Keratinocyte (primary cell): Measurements from ENCODE around the gene PLEKHA6. TPM values are rescaled to one million over a fixed set of nuclear protein-coding genes. Genes with fewer than 3 reads are reported as not detected.

Experiments
- DNase-seq: peaks from one replicate; pipeline ENCODE4 v3.0.0-alpha.2; 2011; ENCODE audit warnings: low read depth, missing footprints, low spot score
- FAIRE-seq: peaks from 2 replicates; lab custom pipeline; 2011; peaks lifted over from hg19 to GRCh38; lab: Jason Lieb, UNC
- H2AFZ ChIP-seq: 2 replicates; pipeline ENCODE4 v1.6.0; 2012; ENCODE audit warnings: low read length, control low read depth, inconsistent platforms; ENCODE audit not compliant: control insufficient read depth
- H3K27ac ChIP-seq: 2 replicates; pipeline ENCODE4 v1.5.1; 2011; ENCODE audit warnings: low read length; ENCODE audit not compliant: control insufficient read depth, insufficient read depth
- H3K27me3 ChIP-seq: 3 replicates; pipeline ENCODE4 v1.6.0; 2011; ENCODE audit warnings: low read length; ENCODE audit not compliant: control insufficient read depth, insufficient read depth; ENCODE audit errors: extremely low read depth
- H3K36me3 ChIP-seq, 2 experiments: 2 replicates in 1 of 2; 3 replicates in 1 of 2; pipeline ENCODE4 v1.5.1; 2011; ENCODE audit warnings: low read length in 2 of 2, mild to moderate bottlenecking in 1 of 2; ENCODE audit not compliant: control insufficient read depth in 2 of 2, insufficient read depth in 2 of 2; ENCODE audit errors: extremely low read depth in 1 of 2
- H3K4me1 ChIP-seq: 3 replicates; pipeline ENCODE4 v1.5.1; 2011; ENCODE audit warnings: low read length; ENCODE audit not compliant: control insufficient read depth, insufficient read depth; ENCODE audit errors: extremely low read depth
- H3K4me2 ChIP-seq: 3 replicates; pipeline ENCODE4 v1.6.0; 2011; ENCODE audit warnings: low read depth, low read length; ENCODE audit not compliant: control insufficient read depth, insufficient read depth; ENCODE audit errors: extremely low read depth
- H3K4me3 ChIP-seq, 3 experiments: fragments of 200-600 bp in 1 of 3; sonication (generic) in 1 of 3; 2 replicates in 2 of 3; 3 replicates in 1 of 3; pipeline ENCODE4 v1.5.1; 2011 to 2016; ENCODE audit warnings: low read length in 3 of 3, mild to moderate bottlenecking in 3 of 3, control low read depth in 2 of 3, inconsistent platforms in 1 of 3, low read depth in 1 of 3, mixed read lengths in 1 of 3, mixed run types in 1 of 3, moderate library complexity in 1 of 3; ENCODE audit not compliant: control insufficient read depth in 2 of 3, insufficient read depth in 2 of 3; ENCODE audit errors: extremely low read depth in 1 of 3
- H3K79me2 ChIP-seq: 2 replicates; pipeline ENCODE4 v1.6.0; 2012; ENCODE audit warnings: low read length; ENCODE audit not compliant: control insufficient read depth, insufficient read depth
- H3K9ac ChIP-seq: 3 replicates; pipeline ENCODE4 v1.6.0; 2011; ENCODE audit warnings: low read length; ENCODE audit not compliant: control insufficient read depth, insufficient read depth; ENCODE audit errors: extremely low read depth
- H3K9me1 ChIP-seq: 3 replicates; pipeline ENCODE4 v1.6.0; 2011; ENCODE audit warnings: low read length; ENCODE audit not compliant: control insufficient read depth, insufficient read depth; ENCODE audit errors: extremely low read depth
- H3K9me3 ChIP-seq: 2 replicates; pipeline ENCODE4 v1.5.1; 2012; ENCODE audit warnings: low read depth, low read length; ENCODE audit not compliant: control insufficient read depth
- H4K20me1 ChIP-seq: 3 replicates; pipeline ENCODE4 v1.6.0; 2011; ENCODE audit warnings: low read length; ENCODE audit not compliant: control insufficient read depth, insufficient read depth; ENCODE audit errors: extremely low read depth
- EZH2 ChIP-seq: IDR thresholded peaks from one replicate; pipeline ENCODE4 v1.6.1; 2012; ENCODE audit warnings: inconsistent platforms, mild to moderate bottlenecking, low read length, moderate library complexity
- dilution Hi-C: fragments of 300-500 bp; cut with MboI; formaldehyde crosslinking; loops from one replicate; pipeline ENCODE4 v1.7.0; 2020; ENCODE audit warnings: low sequenced_read_pairs; ENCODE audit not compliant: extremely low pct_ligation_motif_present
- polyA plus RNA-seq, 5 experiments: library from polyadenylated mRNA; depleted of rRNA in 3 of 5; stranded (reverse) in 3 of 5; stranded (forward) in 1 of 5; unstranded in 1 of 5; fragments of >200 nt; gene quantifications; 1 replicate in 1 of 5; 2 replicates in 3 of 5; 3 replicates in 1 of 5; pipeline versions ENCODE4 v1.2.1 to v1.2.3, GENCODE V29; 2011 to 2012; ENCODE audit warnings: missing spikeins in 2 of 5, low read depth in 1 of 5, low replicate concordance in 1 of 5
- TF ChIP-seq, protein P1 (sequence below), 3 experiments: IDR thresholded peaks in 1 of 3; conservative IDR thresholded peaks in 1 of 3; optimal IDR thresholded peaks in 1 of 3; 2 replicates in 2 of 3; 3 replicates in 1 of 3; pipeline versions ENCODE3 to v1.5.1; 2011; ENCODE audit warnings: low read length in 3 of 3, mild to moderate bottlenecking in 3 of 3, moderate library complexity in 2 of 3, control low read depth in 1 of 3, inconsistent platforms in 1 of 3; ENCODE audit not compliant: insufficient read depth in 2 of 3; ENCODE audit errors: extremely low read depth in 1 of 3

The PLEKHA6 gene
- polyA plus RNA-seq, 1 donor (not counting 4 experiments of a cell fraction or from before 2014, with no cell fraction given), result 1.5 TPM

GRCh38 chr1:204363335-204364114 is 3.8 kb upstream of the PLEKHA6 start:
- FAIRE-seq (peak; percentile 87), DNase-seq (no peak)
- Histone ChIP-seq H3K4me1 (peaks cover 12% of the 10 kb centered on the region), H3K9me1 (no peaks in the 10 kb centered on the region), H3K27ac (no peak overlapping the region), H3K4me3 (peak overlapping the region; percentile 21 to 75 (median 36)), H3K79me2 (no peaks in the 10 kb centered on the region), H2AFZ (peak overlapping the region; percentile 98), H3K9ac (peak overlapping the region; percentile 48), H3K4me2 (peak overlapping the region; percentile 94), H3K9me3 (no peaks in the 10 kb centered on the region), H4K20me1 (no peaks in the 10 kb centered on the region), H3K27me3 (peaks cover 6% of the 10 kb centered on the region), H3K36me3 (no peaks in the 10 kb centered on the region)
- dilution Hi-C loops, result no loop called here
- no peak for TF ChIP-seq EZH2
- TF ChIP-seq, protein P1, sequence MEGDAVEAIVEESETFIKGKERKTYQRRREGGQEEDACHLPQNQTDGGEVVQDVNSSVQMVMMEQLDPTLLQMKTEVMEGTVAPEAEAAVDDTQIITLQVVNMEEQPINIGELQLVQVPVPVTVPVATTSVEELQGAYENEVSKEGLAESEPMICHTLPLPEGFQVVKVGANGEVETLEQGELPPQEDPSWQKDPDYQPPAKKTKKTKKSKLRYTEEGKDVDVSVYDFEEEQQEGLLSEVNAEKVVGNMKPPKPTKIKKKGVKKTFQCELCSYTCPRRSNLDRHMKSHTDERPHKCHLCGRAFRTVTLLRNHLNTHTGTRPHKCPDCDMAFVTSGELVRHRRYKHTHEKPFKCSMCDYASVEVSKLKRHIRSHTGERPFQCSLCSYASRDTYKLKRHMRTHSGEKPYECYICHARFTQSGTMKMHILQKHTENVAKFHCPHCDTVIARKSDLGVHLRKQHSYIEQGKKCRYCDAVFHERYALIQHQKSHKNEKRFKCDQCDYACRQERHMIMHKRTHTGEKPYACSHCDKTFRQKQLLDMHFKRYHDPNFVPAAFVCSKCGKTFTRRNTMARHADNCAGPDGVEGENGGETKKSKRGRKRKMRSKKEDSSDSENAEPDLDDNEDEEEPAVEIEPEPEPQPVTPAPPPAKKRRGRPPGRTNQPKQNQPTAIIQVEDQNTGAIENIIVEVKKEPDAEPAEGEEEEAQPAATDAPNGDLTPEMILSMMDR (optimal IDR thresholded peaks at IDR 0.05 in 1 of 3, IDR thresholded peaks at IDR 0.05 in 1 of 3, conservative IDR thresholded peaks at IDR 0.05 in 1 of 3; ENCODE audit: extremely low read depth in 1 of 3, insufficient read depth in 2 of 3, low read length in 3 of 3), result peak; percentile 93 to 98 (median 96)

- H3K4me2 ChIP-seq, result peak overlapping the region; percentile 94
- peak overlapping the region; percentile 98 for H2AFZ ChIP-seq
- H3K4me3 ChIP-seq, result peak overlapping the region in 1 of 3 experiments; percentile 75
- dilution Hi-C loops, result no loop called here
- no peaks in the 10 kb centered on the region for H3K36me3 ChIP-seq
- H3K27ac ChIP-seq, result no peak overlapping the region
- DNase-seq, result no peak
- H3K9ac ChIP-seq, result peak overlapping the region; percentile 48
- TF ChIP-seq EZH2, result no peak
- H3K9me3 ChIP-seq, result no peaks in the 10 kb centered on the region
- FAIRE-seq, result no peak
- no peaks in the 10 kb centered on the region for H3K79me2 ChIP-seq
- no peaks in the 10 kb centered on the region for H4K20me1 ChIP-seq
- H3K9me1 ChIP-seq, result no peaks in the 10 kb centered on the region
- H3K4me1 ChIP-seq, result peaks cover 12% of the 10 kb centered on the region
- peaks cover 10% of the 10 kb centered on the region for H3K27me3 ChIP-seq
These were observed 3.2 kb upstream of the PLEKHA6 start for GRCh38 chr1:204362984-204363334.
